CD14-positive monocyte (primary cell): Measurements from ENCODE around the gene RPL26. TPM values are rescaled to one million over a fixed set of nuclear protein-coding genes. Genes with fewer than 3 reads are reported as not detected.

ENCODE experiments used
- DNase-seq, 3 donors: peaks; one replicate each; pipeline ENCODE4 v3.0.0-alpha.2; 2011 to 2022
- H2AFZ ChIP-seq: 2 replicates; pipeline ENCODE4 v1.6.0; 2012; ENCODE audit warnings: mild to moderate bottlenecking, low read depth, low read length, inconsistent platforms; ENCODE audit not compliant: insufficient read depth, poor library complexity, severe bottlenecking
- H3K27ac ChIP-seq, 2 donors: 1 replicate in 1 of 2; 2 replicates in 1 of 2; pipeline ENCODE4 v1.5.1; 2012 to 2013; ENCODE audit warnings: low read length in 2 of 2, control low read depth in 1 of 2, inconsistent platforms in 1 of 2, low read depth in 1 of 2, mild to moderate bottlenecking in 1 of 2
- H3K27me3 ChIP-seq, 2 donors: one replicate each; pipeline versions ENCODE4 v1.6.0 to v1.6.1; 2011 to 2013; ENCODE audit warnings: low read length in 2 of 2; ENCODE audit not compliant: control insufficient read depth in 2 of 2, insufficient read depth in 2 of 2
- H3K36me3 ChIP-seq, 2 donors: replicated peaks in 1 of 2; 1 replicate in 1 of 2; 2 replicates in 1 of 2; pipeline versions ENCODE4 v1.5.1 to v1.6.1; 2012 to 2013; ENCODE audit warnings: low read length in 2 of 2, control low read depth in 1 of 2, inconsistent platforms in 1 of 2, mild to moderate bottlenecking in 1 of 2; ENCODE audit not compliant: insufficient read depth in 2 of 2, control insufficient read depth in 1 of 2
- H3K4me1 ChIP-seq, 2 donors: 1 replicate in 1 of 2; 2 replicates in 1 of 2; pipeline versions ENCODE4 v1.5.1 to v1.6.1; 2012 to 2013; ENCODE audit warnings: low read length in 2 of 2, control low read depth in 1 of 2, inconsistent platforms in 1 of 2, mild to moderate bottlenecking in 1 of 2, moderate library complexity in 1 of 2; ENCODE audit not compliant: insufficient read depth in 2 of 2, control insufficient read depth in 1 of 2
- H3K4me2 ChIP-seq: replicated peaks from 2 replicates; pipeline ENCODE3; 2012; ENCODE audit warnings: low read length, moderate library complexity, mild to moderate bottlenecking; ENCODE audit not compliant: poor library complexity, severe bottlenecking; ENCODE audit errors: extremely low read depth
- H3K4me3 ChIP-seq, 3 experiments: fragments of 200-600 bp in 1 of 3; sonication (generic) in 1 of 3; replicated peaks in 1 of 3; 1 replicate in 2 of 3; 2 replicates in 1 of 3; pipeline ENCODE4 v1.5.1; 2011 to 2013; ENCODE audit warnings: low read length in 3 of 3, mild to moderate bottlenecking in 3 of 3, control low read depth in 2 of 3, low read depth in 2 of 3, inconsistent platforms in 1 of 3, moderate library complexity in 1 of 3
- H3K79me2 ChIP-seq: 2 replicates; pipeline ENCODE4 v1.6.0; 2012; ENCODE audit warnings: mild to moderate bottlenecking, control low read depth, inconsistent platforms, low read length, moderate library complexity; ENCODE audit not compliant: insufficient read depth
- H3K9ac ChIP-seq: 2 replicates; pipeline ENCODE4 v1.6.0; 2017; ENCODE audit warnings: low read length, mild to moderate bottlenecking; ENCODE audit not compliant: insufficient read depth, poor library complexity, severe bottlenecking
- H3K9me3 ChIP-seq, 2 donors: replicated peaks in 1 of 2; 1 replicate in 1 of 2; 2 replicates in 1 of 2; pipeline versions ENCODE4 v1.5.1 to v1.6.1; 2012 to 2013; ENCODE audit warnings: low read length in 2 of 2, control low read depth in 1 of 2; ENCODE audit not compliant: control insufficient read depth in 1 of 2, insufficient read depth in 1 of 2
- H4K20me1 ChIP-seq: 2 replicates; pipeline ENCODE4 v1.6.0; 2012; ENCODE audit warnings: mild to moderate bottlenecking, low read length, control low read depth, moderate library complexity; ENCODE audit not compliant: insufficient read depth
- H3K27ac Mint-ChIP-seq, 7 donors: one replicate each; pipeline ENCODE4 v1.8.0; 2020; ENCODE audit warnings: mild to moderate bottlenecking in 7 of 7, mixed read lengths in 7 of 7, moderate library complexity in 6 of 7, inconsistent platforms in 2 of 7
- H3K27me3 Mint-ChIP-seq, 3 donors: one replicate each; pipeline ENCODE4 v1.8.0; 2021 to 2022; ENCODE audit warnings: low read depth in 3 of 3, mild to moderate bottlenecking in 3 of 3, mixed read lengths in 3 of 3, moderate library complexity in 3 of 3, inconsistent platforms in 1 of 3
- H3K36me3 Mint-ChIP-seq, 2 donors: one replicate each; pipeline ENCODE4 v1.8.0; 2020; ENCODE audit warnings: mixed read lengths in 2 of 2, inconsistent platforms in 1 of 2, mild to moderate bottlenecking in 1 of 2
- H3K4me1 Mint-ChIP-seq: one replicate; pipeline ENCODE4 v1.8.0; 2020; ENCODE audit warnings: mild to moderate bottlenecking, mixed read lengths
- H3K4me3 Mint-ChIP-seq, 2 donors: one replicate each; pipeline ENCODE4 v1.8.0; 2020; ENCODE audit warnings: mild to moderate bottlenecking in 2 of 2, mixed read lengths in 2 of 2, moderate library complexity in 1 of 2
- H3K9me3 Mint-ChIP-seq, 7 donors: one replicate each; pipeline ENCODE4 v1.8.0; 2020 to 2022; ENCODE audit warnings: mixed read lengths in 7 of 7, mild to moderate bottlenecking in 6 of 7, moderate library complexity in 6 of 7, inconsistent platforms in 2 of 7
- WGBS: methylation state at CpG from one replicate; pipeline ENCODE4 v1.1.5; 2013; ENCODE audit warnings: missing lambda C conversion rate; ENCODE audit not compliant: insufficient coverage; 5-methylcytosine and 5-hydroxymethylcytosine counted together
- intact Hi-C, 2 donors: fragments of 100-400 bp; cut with micrococcal nuclease; formaldehyde crosslinking; loops; one replicate each; pipeline versions ENCODE4 v1.15.0 to v1.15.1; 2023
- polyA plus RNA-seq, 3 donors: library from polyadenylated mRNA; depleted of rRNA in 1 of 3; unstranded in 2 of 3; stranded (reverse) in 1 of 3; fragments of 300-500 nt in 2 of 3; fragments of >200 nt in 1 of 3; fragmentation: Illumina TruSeq in 2 of 3; gene quantifications; 1 replicate in 2 of 3; 2 replicates in 1 of 3; pipeline ENCODE4 v1.2.3, GENCODE V29; 2012 to 2021
- TF ChIP-seq, protein P1 (sequence below): fragments of 200-600 bp; IDR thresholded peaks from one replicate; pipeline ENCODE4 v1.8.0; 2022; ENCODE audit warnings: antibody characterized with exemption, mild to moderate bottlenecking

The RPL26 gene
- polyA plus RNA-seq, 3 donors, result 859 to 4,469 (median 884) TPM

DNA sequence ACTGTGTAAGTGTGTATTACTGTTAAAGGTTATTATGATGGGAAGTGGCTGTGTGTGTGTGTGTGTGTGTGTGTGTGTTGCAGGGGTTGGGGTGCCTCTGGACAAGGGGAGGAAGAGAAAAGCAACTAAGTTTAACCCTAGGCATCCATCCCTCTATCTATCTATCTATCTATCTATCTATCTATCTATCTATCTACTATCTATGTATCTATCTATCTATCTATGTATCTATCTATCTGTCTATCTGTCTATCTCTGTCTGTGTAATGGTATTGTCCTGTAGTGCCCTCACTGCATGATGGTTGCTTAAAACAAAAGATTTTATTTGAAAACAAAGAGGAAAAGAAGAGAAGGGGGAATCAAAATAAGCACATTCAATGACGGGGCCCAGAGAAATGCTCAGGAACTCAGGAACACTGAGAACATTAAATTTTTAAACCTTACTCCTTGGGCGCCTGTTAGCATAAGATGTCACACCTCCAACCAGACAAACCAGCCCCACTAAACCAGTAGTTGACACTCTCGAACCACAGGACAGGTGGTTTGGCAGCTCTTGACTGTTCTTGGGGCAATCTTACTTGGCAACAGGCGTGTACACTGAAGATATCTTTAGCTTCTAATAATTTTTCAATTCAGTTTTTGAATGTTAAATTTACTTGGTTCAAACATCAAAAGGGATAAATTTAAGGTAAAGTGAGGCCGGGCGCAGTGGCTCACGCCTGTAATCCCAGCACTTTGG is 5.1 kb upstream of the RPL26 start:
- no peaks in the 10 kb centered on the region for H3K36me3 ChIP-seq
- H3K27me3 ChIP-seq, result no peaks in the 10 kb centered on the region
- no peak overlapping the region for H3K9ac ChIP-seq
- peaks cover 20% of the 10 kb centered on the region for H3K4me1 Mint-ChIP-seq
- H3K4me1 ChIP-seq, result peaks cover 10 to 12% of the 10 kb centered on the region in 2 donors
- no CpG with 5 or more reads among the region's 7 CpGs for WGBS
- DNase-seq, result no peak
- intact Hi-C loops, result loop anchor here (10.0 kb wide), 2 partner anchors 357 to 397 kb away; partner anchors contain the start of gene CCDC42 (in 2 of the 2)
- H3K9me3 Mint-ChIP-seq, result no peaks in the 10 kb centered on the region
- no peaks in the 10 kb centered on the region for H3K79me2 ChIP-seq
- no peak overlapping the region for H3K4me2 ChIP-seq
- TF ChIP-seq, protein P1, sequence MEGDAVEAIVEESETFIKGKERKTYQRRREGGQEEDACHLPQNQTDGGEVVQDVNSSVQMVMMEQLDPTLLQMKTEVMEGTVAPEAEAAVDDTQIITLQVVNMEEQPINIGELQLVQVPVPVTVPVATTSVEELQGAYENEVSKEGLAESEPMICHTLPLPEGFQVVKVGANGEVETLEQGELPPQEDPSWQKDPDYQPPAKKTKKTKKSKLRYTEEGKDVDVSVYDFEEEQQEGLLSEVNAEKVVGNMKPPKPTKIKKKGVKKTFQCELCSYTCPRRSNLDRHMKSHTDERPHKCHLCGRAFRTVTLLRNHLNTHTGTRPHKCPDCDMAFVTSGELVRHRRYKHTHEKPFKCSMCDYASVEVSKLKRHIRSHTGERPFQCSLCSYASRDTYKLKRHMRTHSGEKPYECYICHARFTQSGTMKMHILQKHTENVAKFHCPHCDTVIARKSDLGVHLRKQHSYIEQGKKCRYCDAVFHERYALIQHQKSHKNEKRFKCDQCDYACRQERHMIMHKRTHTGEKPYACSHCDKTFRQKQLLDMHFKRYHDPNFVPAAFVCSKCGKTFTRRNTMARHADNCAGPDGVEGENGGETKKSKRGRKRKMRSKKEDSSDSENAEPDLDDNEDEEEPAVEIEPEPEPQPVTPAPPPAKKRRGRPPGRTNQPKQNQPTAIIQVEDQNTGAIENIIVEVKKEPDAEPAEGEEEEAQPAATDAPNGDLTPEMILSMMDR, result no peak
- H3K9me3 ChIP-seq, result no peaks in the 10 kb centered on the region
- peaks cover 0 to 3% (median 2%) of the 10 kb centered on the region in 3 donors for H3K27me3 Mint-ChIP-seq
- no peak overlapping the region for H2AFZ ChIP-seq
- H3K4me3 ChIP-seq, result no peak overlapping the region
- H3K27ac ChIP-seq, result no peak overlapping the region
- H3K36me3 Mint-ChIP-seq, result no peaks in the 10 kb centered on the region
- no peaks in the 10 kb centered on the region for H4K20me1 ChIP-seq
- no peak overlapping the region for H3K4me3 Mint-ChIP-seq
- no peak overlapping the region for H3K27ac Mint-ChIP-seq

DNA sequence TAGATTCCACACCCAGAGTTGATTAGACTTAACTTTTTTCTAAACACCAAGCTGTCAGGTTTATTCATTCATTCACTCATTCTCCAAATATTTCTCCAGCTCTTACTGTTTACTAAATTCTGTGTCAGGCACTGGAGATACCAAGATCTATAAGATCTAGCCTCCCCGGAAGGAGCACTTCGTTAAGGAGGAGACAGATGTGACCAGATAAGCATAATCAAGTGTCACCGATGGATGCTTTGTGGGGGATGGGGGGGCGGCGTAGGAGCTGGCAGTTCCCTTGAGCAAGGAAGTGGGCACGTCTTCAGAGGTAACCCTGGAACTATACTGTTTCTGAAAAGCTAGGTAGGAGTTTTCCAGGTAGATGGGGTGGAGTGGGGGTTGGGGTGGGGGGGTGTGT is 3.8 kb upstream of the RPL26 start:
- intact Hi-C loops, result loop anchor here (10.0 kb wide), 2 partner anchors 358 to 398 kb away; partner anchors contain the start of gene CCDC42 (in 2 of the 2)
- H2AFZ ChIP-seq, result no peak overlapping the region

More for the DNA sequence above, 3.8 kb upstream of the RPL26 start:
- Histone ChIP-seq H4K20me1 (peaks cover 3% of the 10 kb centered on the region), H3K36me3 (no peaks in the 10 kb centered on the region), H3K9me3 (no peaks in the 10 kb centered on the region), H3K79me2 (peaks cover 12% of the 10 kb centered on the region), H3K4me2 (no peak overlapping the region), H3K4me3 (no peak overlapping the region), H3K9ac (no peak overlapping the region), H3K4me1 (peaks cover 15 to 19% of the 10 kb centered on the region in 2 donors), H3K27me3 (no peaks in the 10 kb centered on the region), H3K27ac (no peak overlapping the region)
- no peak overlapping the region for H3K4me3 Mint-ChIP-seq
- H3K36me3 Mint-ChIP-seq, result peaks cover 3% of the 10 kb centered on the region in 2 donors
- no peak overlapping the region for H3K27ac Mint-ChIP-seq
- H3K27me3 Mint-ChIP-seq, result peaks cover 0 to 2% (median under 1%) of the 10 kb centered on the region in 3 donors
- H3K9me3 Mint-ChIP-seq, result no peaks in the 10 kb centered on the region
- WGBS, result 89% methylated on average over 6 of the region's 6 CpGs
- DNase-seq, result no peak
- TF ChIP-seq, protein P1, result no peak
- peaks cover 24% of the 10 kb centered on the region for H3K4me1 Mint-ChIP-seq
